OCI-LY3 (cell line): Measurements from ENCODE around the gene MIF4GD.

Source experiments
- CTCF ChIP-seq: fragments of 200-600, 300-600 bp; sonication (generic); IDR thresholded peaks from 2 replicates; pipeline ENCODE4 v1.5.1; 2014; ENCODE audit warnings: antibody characterized with exemption, low read length, low read depth
- EZH2phosphoT487 ChIP-seq: fragments of 200-600 bp; shearing (Covaris generic); IDR thresholded peaks from 2 replicates; pipeline ENCODE4 v1.6.1; 2018; ENCODE audit warnings: antibody characterized with exemption, mixed run types, low read depth

- TF ChIP-seq CTCF, result no peak
- TF ChIP-seq EZH2phosphoT487, result no peak
Measured at GRCh38 chr17:75245011-75245410, 26.0 kb downstream of the MIF4GD start.
